ENCODE measurements around the gene PRPF8.

PRPF8 gene

GRCh38 chr17:1638171-1638590 is 46.5 kb downstream of the PRPF8 start:
- no peaks in the 10 kb centered on the region for H3K9me3 ChIP-seq (ENCODE audit: control insufficient read depth, low read length)
- no peak overlapping the region for H3K4me3 ChIP-seq (ENCODE audit: insufficient read depth, low read depth, low read length, poor library complexity, severe bottlenecking)
- no peaks in the 10 kb centered on the region for H3K27me3 ChIP-seq (replicated peaks; ENCODE audit: control insufficient read depth, insufficient read depth, low read length, poor library complexity, severe bottlenecking)
- H3K27ac ChIP-seq (ENCODE audit: insufficient read depth, low read length, poor library complexity, severe bottlenecking): no peak overlapping the region
- DNase-seq: no peak
- H3K36me3 ChIP-seq (ENCODE audit: control insufficient read depth, insufficient read depth, low read length): no peaks in the 10 kb centered on the region
- no peaks in the 10 kb centered on the region for H3K4me1 ChIP-seq (ENCODE audit: control insufficient read depth, insufficient read depth, low read length, poor library complexity, severe bottlenecking)

GRCh38 chr17:1636732-1637285 is 47.9 kb downstream of the PRPF8 start:
- no peaks in the 10 kb centered on the region for H3K4me1 ChIP-seq (ENCODE audit: control insufficient read depth, insufficient read depth, low read length, poor library complexity, severe bottlenecking)
- no peak overlapping the region for H3K4me3 ChIP-seq (ENCODE audit: insufficient read depth, low read depth, low read length, poor library complexity, severe bottlenecking)
- DNase-seq: no peak
- H3K36me3 ChIP-seq (ENCODE audit: control insufficient read depth, insufficient read depth, low read length): no peaks in the 10 kb centered on the region
- no peak overlapping the region for H3K27ac ChIP-seq (ENCODE audit: insufficient read depth, low read length, poor library complexity, severe bottlenecking)
- H3K27me3 ChIP-seq (replicated peaks; ENCODE audit: control insufficient read depth, insufficient read depth, low read length, poor library complexity, severe bottlenecking): no peaks in the 10 kb centered on the region
- no peaks in the 10 kb centered on the region for H3K9me3 ChIP-seq (ENCODE audit: control insufficient read depth, low read length)

GRCh38 chr17:1635675-1636465 is 48.8 kb downstream of the PRPF8 start:
- Histone ChIP-seq H3K9me3 (ENCODE audit: control insufficient read depth, low read length) (no peaks in the 10 kb centered on the region), H3K27me3 (replicated peaks; ENCODE audit: control insufficient read depth, insufficient read depth, low read length, poor library complexity, severe bottlenecking) (no peaks in the 10 kb centered on the region)

GRCh38 chr17:1634841-1635650 is 49.6 kb downstream of the PRPF8 start:
- no peak overlapping the region for H3K27ac ChIP-seq (ENCODE audit: insufficient read depth, low read length, poor library complexity, severe bottlenecking)
- no peaks in the 10 kb centered on the region for H3K9me3 ChIP-seq (ENCODE audit: control insufficient read depth, low read length)
- no peak for DNase-seq
- no peaks in the 10 kb centered on the region for H3K4me1 ChIP-seq (ENCODE audit: control insufficient read depth, insufficient read depth, low read length, poor library complexity, severe bottlenecking)
- H3K36me3 ChIP-seq (ENCODE audit: control insufficient read depth, insufficient read depth, low read length): no peaks in the 10 kb centered on the region
- no peaks in the 10 kb centered on the region for H3K27me3 ChIP-seq (replicated peaks; ENCODE audit: control insufficient read depth, insufficient read depth, low read length, poor library complexity, severe bottlenecking)
- no peak overlapping the region for H3K4me3 ChIP-seq (ENCODE audit: insufficient read depth, low read depth, low read length, poor library complexity, severe bottlenecking)

More at GRCh38 chr17:1635675-1636465, 48.8 kb downstream of the PRPF8 start:
- DNase-seq: no peak
- H3K4me3 ChIP-seq (ENCODE audit: insufficient read depth, low read depth, low read length, poor library complexity, severe bottlenecking): no peak overlapping the region
- no peaks in the 10 kb centered on the region for H3K4me1 ChIP-seq (ENCODE audit: control insufficient read depth, insufficient read depth, low read length, poor library complexity, severe bottlenecking)
- no peak overlapping the region for H3K27ac ChIP-seq (ENCODE audit: insufficient read depth, low read length, poor library complexity, severe bottlenecking)
- H3K36me3 ChIP-seq (ENCODE audit: control insufficient read depth, insufficient read depth, low read length): no peaks in the 10 kb centered on the region

DNA sequence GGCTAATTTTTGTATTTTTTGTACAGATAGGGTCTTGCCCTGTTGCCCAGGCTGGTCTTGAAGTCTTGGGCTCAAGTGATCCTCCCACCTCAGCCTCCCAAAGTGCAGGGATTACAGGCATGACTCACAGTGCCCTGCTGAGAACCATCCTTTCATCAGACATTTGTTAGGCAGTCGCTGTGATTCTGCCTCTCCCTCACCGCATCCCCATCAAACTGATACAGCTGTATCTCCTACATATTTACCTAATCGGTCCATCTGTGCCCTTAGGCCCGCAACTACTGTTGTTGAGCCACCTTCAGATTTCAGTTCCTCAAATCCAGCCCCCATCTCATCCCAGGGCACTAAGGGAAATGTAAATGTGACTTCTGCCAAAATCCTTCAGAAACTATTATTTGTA is 54.0 kb downstream of the PRPF8 start:
- Histone ChIP-seq H3K4me1 (ENCODE audit: control insufficient read depth, insufficient read depth, low read length, poor library complexity, severe bottlenecking) (peaks cover 7% of the 10 kb centered on the region), H3K36me3 (ENCODE audit: control insufficient read depth, insufficient read depth, low read length) (no peaks in the 10 kb centered on the region), H3K9me3 (ENCODE audit: control insufficient read depth, low read length) (no peaks in the 10 kb centered on the region), H3K27me3 (replicated peaks; ENCODE audit: control insufficient read depth, insufficient read depth, low read length, poor library complexity, severe bottlenecking) (peaks cover 4% of the 10 kb centered on the region), H3K27ac (ENCODE audit: insufficient read depth, low read length, poor library complexity, severe bottlenecking) (no peak overlapping the region), H3K4me3 (ENCODE audit: insufficient read depth, low read depth, low read length, poor library complexity, severe bottlenecking) (no peak overlapping the region)
- DNase-seq: no peak

- H3K4me3 ChIP-seq (ENCODE audit: insufficient read depth, low read depth, low read length, poor library complexity, severe bottlenecking): peak overlapping the region; percentile 79
- H3K4me1 ChIP-seq (ENCODE audit: control insufficient read depth, insufficient read depth, low read length, poor library complexity, severe bottlenecking): peaks cover 7% of the 10 kb centered on the region
- DNase-seq: peak; percentile 41 to 48 (median 47)
- no peaks in the 10 kb centered on the region for H3K9me3 ChIP-seq (ENCODE audit: control insufficient read depth, low read length)
- H3K27me3 ChIP-seq (replicated peaks; ENCODE audit: control insufficient read depth, insufficient read depth, low read length, poor library complexity, severe bottlenecking): peaks cover 4% of the 10 kb centered on the region
- no peaks in the 10 kb centered on the region for H3K36me3 ChIP-seq (ENCODE audit: control insufficient read depth, insufficient read depth, low read length)
- H3K27ac ChIP-seq (ENCODE audit: insufficient read depth, low read length, poor library complexity, severe bottlenecking): peak overlapping the region; percentile 53
These were observed 55.0 kb downstream of the PRPF8 start for GRCh38 chr17:1629504-1630310.

- peak overlapping the region; percentile 53 for H3K27ac ChIP-seq (ENCODE audit: insufficient read depth, low read length, poor library complexity, severe bottlenecking)
- peaks cover 4% of the 10 kb centered on the region for H3K27me3 ChIP-seq (replicated peaks; ENCODE audit: control insufficient read depth, insufficient read depth, low read length, poor library complexity, severe bottlenecking)
- peak overlapping the region; percentile 79 for H3K4me3 ChIP-seq (ENCODE audit: insufficient read depth, low read depth, low read length, poor library complexity, severe bottlenecking)
- no peaks in the 10 kb centered on the region for H3K36me3 ChIP-seq (ENCODE audit: control insufficient read depth, insufficient read depth, low read length)
- peak; percentile 77 to 85 (median 83) for DNase-seq
- H3K4me1 ChIP-seq (ENCODE audit: control insufficient read depth, insufficient read depth, low read length, poor library complexity, severe bottlenecking): peaks cover 7% of the 10 kb centered on the region
- H3K9me3 ChIP-seq (ENCODE audit: control insufficient read depth, low read length): no peaks in the 10 kb centered on the region
These were observed 55.7 kb downstream of the PRPF8 start for GRCh38 chr17:1628856-1629503.

DNA sequence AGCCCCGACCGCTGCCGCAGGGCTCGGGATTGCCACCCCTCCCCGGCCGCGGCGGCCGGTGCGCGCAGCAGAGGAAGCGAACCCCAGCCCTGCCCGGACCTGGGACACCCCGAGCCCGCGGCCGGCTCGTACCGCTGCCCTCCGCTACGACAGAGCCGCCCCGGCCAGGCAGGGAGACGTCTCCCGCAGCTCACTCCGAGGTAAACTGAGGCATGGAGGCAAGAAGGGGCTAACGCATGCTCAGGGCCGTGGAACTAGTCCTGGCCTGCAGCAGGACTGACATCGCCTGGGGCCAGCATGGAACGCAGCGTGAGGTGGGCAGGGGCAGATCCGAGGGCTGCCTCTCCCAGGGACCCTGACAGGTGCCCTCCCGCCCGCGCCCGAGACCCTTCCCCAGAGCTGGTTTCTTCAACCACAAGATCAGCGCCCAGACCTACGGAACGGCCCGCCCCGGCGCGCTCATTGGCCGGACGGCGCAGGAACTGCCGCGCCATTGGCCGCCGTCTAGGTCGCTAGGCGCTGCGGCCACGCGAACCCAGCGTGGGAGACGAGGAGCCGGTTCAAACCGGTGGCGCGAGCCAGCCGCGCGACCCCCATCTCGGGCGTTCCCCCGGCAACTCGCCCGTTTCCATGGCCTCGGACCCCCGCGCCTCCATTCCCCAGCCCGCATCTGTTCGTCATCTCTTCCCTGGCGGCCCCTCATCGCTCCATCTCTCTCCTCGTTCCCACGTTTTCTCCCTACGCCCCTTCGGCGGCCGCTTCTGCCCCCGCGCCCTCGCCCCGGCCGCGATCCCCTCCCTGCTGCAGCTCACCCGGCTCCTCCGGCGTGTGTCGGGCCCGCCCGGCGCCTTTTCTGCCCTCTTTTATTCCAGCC is 56.4 kb downstream of the PRPF8 start, which contains the start of gene SLC43A2:
Gene SLC43A2 (minus strand): TSS at position 853 of the 874 bp plus-strand sequence. CDS start 960 bp downstream, outside the sequence.
- no peaks in the 10 kb centered on the region for H3K36me3 ChIP-seq (ENCODE audit: control insufficient read depth, insufficient read depth, low read length)
- H3K27me3 ChIP-seq (replicated peaks; ENCODE audit: control insufficient read depth, insufficient read depth, low read length, poor library complexity, severe bottlenecking): peaks cover 4% of the 10 kb centered on the region
- no peaks in the 10 kb centered on the region for H3K9me3 ChIP-seq (ENCODE audit: control insufficient read depth, low read length)
- DNase-seq: peak; percentile 52 to 59 (median 56)
- H3K4me3 ChIP-seq (ENCODE audit: insufficient read depth, low read depth, low read length, poor library complexity, severe bottlenecking): peak within 1 kb of the TSS; percentile 79
- peaks cover 7% of the 10 kb centered on the region for H3K4me1 ChIP-seq (ENCODE audit: control insufficient read depth, insufficient read depth, low read length, poor library complexity, severe bottlenecking)
- peak within 1 kb of the TSS; percentile 53 for H3K27ac ChIP-seq (ENCODE audit: insufficient read depth, low read length, poor library complexity, severe bottlenecking)

Measured in effector memory CD4-positive, alpha-beta T cell (primary cell).